ENCODE results near the gene RAP1GAP2.

Gene RAP1GAP2

DNA sequence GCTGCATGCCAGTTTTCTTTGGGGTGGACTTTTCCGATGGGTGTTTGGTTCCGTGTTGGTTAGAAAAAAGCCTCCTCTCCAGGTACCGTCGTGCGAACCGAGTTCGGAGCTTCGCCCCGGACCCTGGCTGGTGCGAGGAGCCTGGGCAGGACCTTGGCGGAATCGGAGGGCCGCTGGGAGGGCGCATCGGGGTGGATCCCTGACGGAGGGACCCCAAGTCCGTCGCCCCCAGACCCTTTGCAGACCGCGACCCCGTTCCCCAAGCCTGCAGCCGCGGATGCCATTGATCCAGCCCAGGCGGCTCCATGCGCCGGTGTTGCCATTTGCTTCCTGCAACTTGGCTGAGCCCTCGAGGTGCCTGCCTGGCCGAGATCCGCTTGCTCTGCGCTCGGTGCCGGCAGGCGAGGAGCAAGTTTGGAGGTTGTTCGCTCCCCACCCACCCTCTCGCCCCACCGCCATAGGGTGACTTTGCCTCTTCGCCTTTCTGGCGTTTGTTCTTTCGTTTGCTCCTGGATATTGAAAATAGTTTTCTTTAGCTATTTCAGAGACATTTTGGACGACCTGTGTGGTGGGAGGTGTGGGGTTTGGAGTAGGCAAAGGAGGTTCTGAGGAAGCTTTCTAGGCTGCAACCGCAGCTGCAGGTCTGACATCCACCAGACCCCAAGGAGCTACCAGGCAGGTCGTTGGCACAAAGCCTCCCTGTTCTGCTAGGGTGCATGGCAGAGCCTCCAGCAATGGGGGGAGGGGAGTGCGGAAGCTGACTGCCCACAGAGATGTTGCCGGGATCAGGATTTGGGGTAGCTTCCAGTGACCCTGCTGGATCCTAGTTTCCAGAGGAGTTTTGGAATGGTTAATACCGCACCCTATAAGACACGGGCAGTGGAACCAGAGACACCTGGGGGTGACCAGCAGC, 58.2 kb downstream of the RAP1GAP2 start:
- DNase-seq: no peak

GRCh38 chr17:2855063-2855600, 58.9 kb downstream of the RAP1GAP2 start:
- no peak for DNase-seq

GRCh38 chr17:2856727-2857126, 60.5 kb downstream of the RAP1GAP2 start:
- no peak for DNase-seq

- DNase-seq: no peak
Measured at GRCh38 chr17:2860045-2860444, 63.8 kb downstream of the RAP1GAP2 start.

GRCh38 chr17:2860883-2861282, 64.6 kb downstream of the RAP1GAP2 start:
- DNase-seq: no peak

GRCh38 chr17:2862197-2862596, 66.0 kb downstream of the RAP1GAP2 start:
- DNase-seq: no peak

DNA sequence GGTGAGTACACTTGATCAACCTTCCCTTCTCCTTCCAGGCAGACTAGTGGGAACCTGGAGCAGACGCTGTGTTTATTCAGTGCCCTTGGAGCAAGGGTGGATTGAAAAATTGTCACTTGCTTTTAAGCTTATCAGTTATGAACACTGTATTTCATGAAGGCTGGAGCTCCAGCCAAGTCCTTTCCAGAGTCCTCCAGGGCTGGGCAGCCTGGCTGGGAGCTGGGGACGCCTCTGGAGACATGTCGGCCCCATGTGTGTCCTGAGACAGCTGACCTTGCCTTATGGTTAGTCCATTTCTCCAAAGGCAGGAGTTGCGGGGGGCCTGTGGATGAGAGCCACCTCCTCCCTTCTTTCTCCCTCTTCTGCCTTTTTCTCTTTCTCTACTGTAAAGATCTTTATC, 67.0 kb downstream of the RAP1GAP2 start:
- no peak for DNase-seq

- no peak for DNase-seq
Measured at GRCh38 chr17:2865228-2865627, 69.0 kb downstream of the RAP1GAP2 start.

GRCh38 chr17:2867441-2868424, 71.5 kb downstream of the RAP1GAP2 start:
- no peak for DNase-seq

GRCh38 chr17:2869604-2870003, 73.4 kb downstream of the RAP1GAP2 start:
- no peak for DNase-seq

- no peak for DNase-seq
Measured at GRCh38 chr17:2871205-2871604, 75.0 kb downstream of the RAP1GAP2 start.

DNA sequence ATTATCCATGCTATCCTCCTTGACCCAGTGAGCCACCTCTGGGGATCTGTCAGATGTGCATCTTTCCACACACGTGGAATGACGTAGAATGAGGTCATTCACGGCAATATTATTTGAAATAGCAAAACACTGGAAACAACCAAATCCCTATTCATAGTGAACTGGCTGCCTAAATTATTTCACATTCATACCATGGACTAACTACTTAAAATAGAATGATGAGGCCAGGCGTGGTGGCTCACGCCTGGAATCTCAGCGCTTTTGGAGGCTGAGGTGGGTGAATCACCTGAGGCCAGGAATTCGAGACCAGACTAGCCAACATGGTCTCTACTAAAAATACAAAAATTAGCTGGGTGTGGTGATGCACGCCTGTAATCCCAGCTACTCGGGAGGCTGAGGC, 75.5 kb downstream of the RAP1GAP2 start:
- no peak for DNase-seq

- DNase-seq: no peak
Measured at GRCh38 chr17:2872282-2872681, 76.0 kb downstream of the RAP1GAP2 start.

GRCh38 chr17:2874189-2874686, 78.0 kb downstream of the RAP1GAP2 start:
- no peak for DNase-seq

DNA sequence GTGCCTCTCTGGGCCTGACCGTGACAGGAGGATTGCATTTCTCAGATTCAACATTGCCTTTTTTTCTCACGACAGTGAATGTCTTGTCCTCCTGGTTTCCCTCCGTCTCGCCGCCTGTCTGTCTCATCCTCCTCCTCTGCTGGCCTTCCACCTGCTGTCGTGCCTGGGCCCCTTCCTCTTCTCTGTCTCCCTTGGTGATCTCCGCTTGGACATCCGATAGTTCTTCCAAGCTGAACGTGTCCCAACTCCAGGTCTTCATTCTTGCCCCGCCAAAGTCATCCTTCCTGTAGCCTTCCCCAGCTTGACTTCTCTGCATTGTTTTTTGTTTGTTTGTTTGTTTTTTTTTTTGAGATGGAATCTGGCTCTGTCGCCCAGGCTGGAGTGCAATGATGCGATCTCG, 79.4 kb downstream of the RAP1GAP2 start:
- no peak for DNase-seq

DNA sequence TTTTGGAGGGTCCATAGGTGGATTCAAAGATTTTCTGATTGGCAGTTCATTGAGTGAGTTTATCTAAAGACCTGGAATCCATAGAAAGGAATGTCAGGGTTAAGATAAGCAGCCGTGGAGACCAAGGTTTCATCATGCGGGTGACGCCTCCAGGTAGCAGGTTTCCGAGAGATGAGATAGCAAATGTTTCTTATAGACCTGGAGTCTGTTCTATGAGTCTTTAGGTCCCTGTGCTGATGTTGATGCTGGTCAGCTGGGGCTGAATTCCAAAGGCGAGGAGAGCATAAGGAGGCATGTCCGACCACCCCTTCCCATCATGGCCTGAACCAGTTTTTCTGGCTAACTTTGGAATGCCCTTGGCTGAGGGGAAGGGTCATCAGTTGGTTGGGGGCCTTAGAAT, 80.2 kb downstream of the RAP1GAP2 start:
- no peak for DNase-seq

DNA sequence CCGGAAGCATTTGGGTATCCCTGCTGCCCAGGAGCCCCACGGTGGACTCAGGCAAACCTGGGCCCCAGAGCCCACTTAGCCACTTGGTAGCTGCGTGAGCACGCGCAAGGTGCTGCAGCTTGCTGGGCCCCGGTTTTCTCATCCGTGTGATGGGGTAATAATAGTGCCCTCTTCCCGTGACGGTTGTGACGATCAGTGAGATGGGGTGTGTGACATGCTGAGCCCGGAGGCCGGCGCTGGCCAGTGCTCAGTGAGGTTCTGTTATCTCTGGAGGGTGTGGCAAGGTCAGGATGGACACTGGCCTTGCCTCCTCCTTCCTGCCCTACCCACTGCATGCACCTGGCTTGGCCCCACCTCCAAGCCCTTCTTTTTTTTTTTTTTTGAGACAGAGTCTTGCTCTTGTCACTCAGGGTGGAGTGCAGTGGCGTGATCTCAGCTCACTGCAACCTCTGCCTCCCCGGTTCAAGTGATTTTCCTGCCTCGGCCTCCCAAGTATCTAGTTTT, 82.6 kb downstream of the RAP1GAP2 start:
- DNase-seq: no peak

DNA sequence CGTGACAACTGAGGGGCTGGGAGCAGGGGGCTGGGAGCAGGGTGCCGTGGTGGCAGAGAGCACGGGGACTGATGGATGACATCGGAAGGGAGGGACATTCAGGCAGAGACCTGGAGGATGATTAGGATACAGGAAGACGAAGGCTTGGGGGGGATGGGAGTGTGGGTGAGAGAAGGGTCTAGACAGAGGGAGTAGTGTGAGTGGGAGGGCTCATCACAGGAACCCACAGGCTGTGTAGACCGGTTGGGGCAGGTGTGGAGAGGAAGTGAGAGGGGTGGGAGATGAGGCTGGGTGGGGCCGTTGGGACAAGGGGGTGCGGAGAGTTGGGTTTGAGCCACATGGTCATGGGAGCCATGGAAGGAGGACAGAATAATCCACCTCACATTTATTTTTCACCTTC, 83.8 kb downstream of the RAP1GAP2 start:
- DNase-seq: no peak

GRCh38 chr17:2881295-2881694, 85.1 kb downstream of the RAP1GAP2 start:
- DNase-seq: no peak

- no peak for DNase-seq
Measured at GRCh38 chr17:2883544-2884213, 87.4 kb downstream of the RAP1GAP2 start.

- no peak for DNase-seq
Measured at GRCh38 chr17:2885733-2886132, 89.5 kb downstream of the RAP1GAP2 start.

DNA sequence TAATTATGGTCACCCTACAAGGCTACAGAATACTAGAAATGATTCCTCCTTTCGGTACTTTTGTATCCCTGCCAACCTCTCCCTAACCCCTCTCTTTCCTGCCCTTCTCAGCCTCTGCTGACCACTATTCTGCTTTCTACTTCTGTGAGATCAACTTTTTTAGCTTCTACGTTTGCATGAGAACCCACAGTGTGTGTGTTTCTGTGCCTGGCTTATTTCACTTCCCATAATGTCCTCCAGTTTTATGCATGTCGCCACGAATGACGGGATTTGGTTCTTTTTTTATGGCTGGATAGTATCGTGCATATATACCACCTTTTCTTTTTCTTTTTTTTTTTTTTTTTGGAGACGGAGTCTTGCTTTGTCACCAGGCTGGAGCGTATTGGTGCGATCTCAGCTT, 92.1 kb downstream of the RAP1GAP2 start:
- DNase-seq: no peak
